ENCODE results near the gene NUP37.
"Not testable (repeated sequence)": the region's sequence is repeated elsewhere in the genome, so short reads cannot be mapped to it uniquely, and the experiment has no call there.

NUP37 gene

DNA sequence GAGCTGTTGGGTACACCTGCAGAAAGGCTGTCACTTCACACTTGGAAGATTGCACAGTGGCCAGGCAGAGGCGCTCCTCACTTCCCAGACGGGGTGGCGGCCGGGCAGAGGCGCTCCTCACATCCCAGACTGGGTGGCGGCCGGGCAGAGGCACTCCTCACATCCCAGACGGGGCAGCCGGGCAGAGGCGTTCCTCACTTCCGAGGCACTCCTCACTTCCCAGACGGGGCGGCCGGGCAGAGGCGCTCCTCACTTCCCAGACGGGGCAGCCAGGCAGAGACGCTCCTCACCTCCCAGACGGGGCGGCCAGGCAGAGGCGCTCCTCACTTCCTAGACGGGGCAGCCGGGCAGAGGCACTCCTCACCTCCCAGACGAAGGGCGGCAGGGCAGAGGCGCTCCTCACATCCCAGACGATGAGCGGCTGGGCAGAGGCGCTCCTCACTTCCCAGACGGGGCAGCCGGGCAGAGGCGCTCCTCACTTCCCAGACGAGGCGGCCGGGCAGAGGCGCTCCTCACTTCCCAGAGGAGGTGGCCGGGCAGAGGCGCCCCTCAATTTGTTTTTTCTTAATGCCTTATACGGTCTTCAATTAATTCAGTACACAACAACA lies 30.6 kb downstream of the NUP37 start:
- DNase-seq (ENCODE audit: low read depth in 2 of 2), result not testable (repeated sequence)

DNA sequence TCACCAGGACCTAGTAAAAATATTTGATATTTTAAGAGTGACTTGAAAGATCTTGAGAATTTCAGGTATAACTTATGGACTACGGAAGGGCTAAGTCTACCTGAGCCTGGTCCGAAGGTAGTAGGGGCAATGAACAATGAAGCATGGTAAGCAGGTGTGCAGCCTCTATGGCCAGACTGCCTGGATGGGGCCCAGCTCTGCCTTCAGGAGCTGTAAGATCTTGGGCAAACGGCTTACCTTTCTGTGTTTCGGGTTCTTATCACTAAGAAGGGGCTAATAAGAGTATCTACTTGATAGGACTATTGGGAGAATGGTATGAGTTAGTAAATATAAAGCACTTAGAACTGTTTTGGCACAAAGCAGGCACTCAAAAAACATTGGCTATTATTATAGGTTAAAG lies 39.1 kb downstream of the NUP37 start:
- no peak for DNase-seq (ENCODE audit: low read depth in 2 of 2)

DNA sequence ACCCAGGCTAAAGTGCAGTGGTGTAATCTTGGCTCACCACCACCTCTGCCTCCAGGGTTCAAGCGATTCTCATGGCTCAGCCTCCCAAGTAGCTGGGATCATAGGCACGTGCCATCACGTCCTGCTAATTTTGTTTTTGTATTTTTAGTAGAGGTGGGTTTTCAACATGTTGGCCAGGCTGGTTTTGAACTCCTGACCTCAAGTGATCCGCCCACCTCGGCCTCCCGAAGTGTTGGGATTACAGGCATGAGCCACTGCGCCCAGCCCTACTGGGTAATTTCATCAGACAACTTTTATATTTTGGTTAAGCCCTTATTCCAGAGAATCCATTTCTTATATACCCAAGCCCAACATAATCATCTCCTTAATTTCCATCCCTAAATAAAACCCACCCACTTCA lies 47.8 kb downstream of the NUP37 start:
- not testable (repeated sequence) for DNase-seq (ENCODE audit: low read depth in 2 of 2)

DNA sequence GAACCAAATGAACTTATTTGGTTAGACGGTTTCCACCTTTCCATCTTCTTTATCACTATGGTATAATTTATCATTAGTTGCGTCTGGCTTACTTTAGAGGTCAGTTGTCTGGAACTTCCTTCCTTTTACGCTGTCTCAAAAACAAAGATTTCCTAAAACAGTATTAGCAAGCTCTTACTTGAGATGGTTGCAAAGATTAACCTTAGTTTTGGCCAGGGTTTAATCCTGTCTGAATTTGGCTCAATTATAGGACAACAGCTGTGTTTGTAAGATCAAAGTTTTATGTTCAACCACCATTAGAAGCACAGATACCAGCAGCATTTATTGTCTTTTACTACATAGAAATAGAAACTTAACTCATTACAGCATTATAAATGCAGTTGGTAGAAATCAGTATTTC lies 50.2 kb downstream of the NUP37 start:
- no peak for DNase-seq (ENCODE audit: low read depth in 2 of 2)

- DNase-seq (ENCODE audit: low read depth in 2 of 2), result no peak
Measured at GRCh38 chr12:102067574-102068258, 52.2 kb downstream of the NUP37 start.

- no peak for DNase-seq (ENCODE audit: low read depth in 2 of 2)
Measured at GRCh38 chr12:102064476-102064875, 55.4 kb downstream of the NUP37 start.

GRCh38 chr12:102063069-102063468 lies 56.8 kb downstream of the NUP37 start:
- no peak for DNase-seq (ENCODE audit: low read depth in 2 of 2)

DNA sequence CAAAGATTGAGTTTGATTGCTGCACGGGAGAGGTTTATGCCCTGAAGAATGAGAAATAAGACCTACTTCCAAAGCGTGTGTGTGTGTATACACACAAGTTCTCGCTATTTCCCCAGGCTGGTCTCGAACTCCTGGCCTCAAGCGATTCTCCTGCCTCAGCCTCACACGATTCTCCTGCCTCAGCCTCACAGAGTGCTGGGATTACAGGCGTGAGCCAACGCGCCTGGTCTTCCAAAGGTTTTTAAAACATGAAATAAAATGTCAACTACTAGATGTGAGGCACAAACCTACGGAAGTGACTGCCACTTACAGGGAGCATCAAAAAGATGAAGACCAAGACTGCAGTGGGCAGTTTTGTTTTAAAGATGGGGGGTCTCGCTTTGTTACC lies 57.5 kb downstream of the NUP37 start:
- no peak for DNase-seq (ENCODE audit: low read depth in 2 of 2)

DNA sequence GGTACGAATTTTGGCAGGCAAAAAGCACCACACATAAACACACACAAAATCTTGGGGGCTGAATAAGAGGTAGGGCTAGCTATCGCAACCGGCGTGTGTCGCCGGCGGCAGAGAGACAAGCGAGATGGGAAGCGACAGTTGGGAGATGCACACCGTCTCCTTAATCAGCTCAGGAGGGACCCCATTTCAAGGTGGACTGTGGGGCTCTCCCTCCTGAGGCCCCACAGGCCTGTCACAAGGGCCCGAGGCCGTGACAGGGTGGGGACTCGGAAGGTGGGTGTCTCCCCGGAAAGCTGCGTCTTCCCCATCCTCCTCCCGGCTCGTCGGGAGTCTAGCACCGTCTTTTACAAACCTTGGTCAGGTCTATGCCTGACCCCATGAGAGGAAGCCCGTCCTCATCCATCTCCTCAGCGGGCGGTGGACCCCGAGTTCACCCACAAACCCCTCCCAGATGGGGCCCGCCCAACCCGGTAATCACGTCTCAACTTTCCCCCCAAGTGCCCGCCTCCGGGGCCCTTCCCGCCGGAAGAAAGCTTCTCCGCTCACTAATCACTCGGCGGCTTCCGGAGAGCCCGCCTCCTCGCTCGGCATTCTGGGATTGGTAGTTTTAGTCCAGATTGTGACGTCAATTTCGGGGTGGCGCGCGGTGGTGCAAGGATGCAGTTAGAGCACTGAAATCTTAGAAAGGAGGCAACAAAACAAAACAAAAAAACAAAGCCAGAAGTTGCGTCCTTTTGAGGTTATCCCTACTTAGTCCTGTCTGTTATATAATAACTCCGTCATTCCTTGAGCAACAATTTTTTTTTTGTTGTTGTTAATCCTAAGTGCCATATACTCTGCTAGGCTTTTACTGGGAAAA lies 58.1 kb downstream of the NUP37 start, which contains the start of gene WASHC3:
Gene WASHC3, minus strand, starts transcription at position 432 of the 859 bp plus-strand sequence. Its CDS starts 29 bp downstream, at position 403.
- DNase-seq (ENCODE audit: low read depth in 2 of 2), result peak; percentile 84 to 91

GRCh38 chr12:102061096-102061559 lies 58.8 kb downstream of the NUP37 start:
- DNase-seq (ENCODE audit: low read depth in 2 of 2), result no peak

GRCh38 chr12:102059343-102059742 lies 60.6 kb downstream of the NUP37 start:
- no peak for DNase-seq (ENCODE audit: low read depth in 2 of 2)

GRCh38 chr12:102054345-102054744 lies 65.6 kb downstream of the NUP37 start:
- DNase-seq (ENCODE audit: low read depth in 2 of 2), result no peak

GRCh38 chr12:102053062-102053349 lies 66.9 kb downstream of the NUP37 start:
- DNase-seq (ENCODE audit: low read depth in 2 of 2), result no peak

GRCh38 chr12:102052192-102053061 lies 67.5 kb downstream of the NUP37 start:
- no peak for DNase-seq (ENCODE audit: low read depth in 2 of 2)

- DNase-seq (ENCODE audit: low read depth in 2 of 2), result no peak
Measured at GRCh38 chr12:102051431-102051965, 68.4 kb downstream of the NUP37 start.

- DNase-seq (ENCODE audit: low read depth in 2 of 2), result no peak
Measured at GRCh38 chr12:102050660-102051430, 69.1 kb downstream of the NUP37 start.

DNA sequence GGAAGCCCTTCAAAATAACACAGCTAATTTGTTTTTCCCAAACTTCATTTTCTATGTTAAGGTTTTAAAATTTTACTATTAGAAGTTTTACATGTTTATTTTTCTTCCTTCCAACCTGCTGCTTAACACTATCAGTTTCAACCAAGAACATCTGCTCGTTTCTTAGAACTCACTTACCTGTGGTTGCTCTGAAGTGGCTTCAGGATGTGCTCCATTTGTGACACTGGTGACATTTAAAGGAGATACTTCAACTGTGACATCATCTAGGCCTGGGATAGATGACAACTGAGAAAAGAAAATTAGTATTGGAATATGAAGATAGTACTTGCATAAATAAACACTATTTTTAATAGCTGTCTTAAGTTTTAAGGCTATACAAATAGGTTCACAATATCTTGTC lies 76.0 kb downstream of the NUP37 start:
- DNase-seq (ENCODE audit: low read depth in 2 of 2), result no peak

DNA sequence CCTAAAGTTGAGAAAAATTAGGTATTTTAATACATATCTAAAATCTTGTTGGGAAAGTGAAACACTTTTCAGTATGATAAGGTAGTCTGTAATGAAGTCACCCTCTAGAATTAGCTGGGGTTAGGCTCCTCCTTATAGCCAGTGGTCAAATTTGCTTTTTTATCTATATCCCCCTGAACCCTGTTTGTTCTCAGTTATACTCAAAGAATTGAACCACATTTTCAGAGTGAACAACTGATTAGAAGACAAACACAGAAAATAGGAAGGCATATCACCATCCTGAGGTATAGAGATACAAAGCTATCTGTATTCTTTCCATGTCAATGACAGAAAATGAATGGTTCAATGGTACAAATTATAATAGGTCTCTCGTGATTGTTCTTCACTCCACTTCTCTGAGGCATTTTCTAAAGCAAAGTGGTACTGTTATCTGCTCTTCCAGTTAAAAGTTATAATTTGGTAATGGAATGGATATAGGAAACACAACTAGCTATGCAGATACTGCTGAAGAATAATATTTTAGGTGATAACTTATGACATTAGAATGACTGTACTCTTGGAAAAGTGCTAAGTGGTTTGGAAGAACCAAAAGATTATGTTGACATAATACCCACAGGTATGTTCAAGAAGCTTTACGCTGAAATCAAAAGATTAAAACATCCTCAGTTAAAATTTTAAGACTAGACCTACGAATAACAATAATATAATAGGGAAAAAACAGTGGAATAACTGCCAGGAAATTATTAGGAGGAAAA lies 85.7 kb downstream of the NUP37 start:
- DNase-seq (ENCODE audit: low read depth in 2 of 2), result no peak

- no peak for DNase-seq (ENCODE audit: low read depth in 2 of 2)
Measured at GRCh38 chr12:102031852-102032251, 88.1 kb downstream of the NUP37 start.

DNA sequence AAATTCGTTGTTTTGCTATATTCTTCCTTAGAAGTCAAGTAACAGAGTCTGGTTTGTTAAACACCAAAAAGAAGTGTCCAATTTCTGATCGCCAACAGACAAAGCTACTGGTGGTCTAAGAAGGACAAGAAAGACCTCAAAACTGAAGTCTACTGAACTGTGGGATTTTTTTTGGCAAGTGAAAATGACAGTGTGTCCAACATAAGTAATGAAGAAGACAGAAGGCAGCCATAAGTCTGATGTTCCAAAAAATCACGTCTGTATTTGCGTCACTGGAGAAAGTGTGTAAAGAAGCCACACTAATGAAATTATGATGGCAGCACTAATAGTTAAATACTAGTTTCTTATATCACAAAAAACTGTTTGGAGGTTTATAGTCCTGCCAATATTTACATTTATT lies 90.8 kb downstream of the NUP37 start:
- no peak for DNase-seq (ENCODE audit: low read depth in 2 of 2)

Data from stimulated activated CD8-positive, alpha-beta memory T cell treated with anti-CD3 and anti-CD28 coated beads, Interleukin-2, amount 100 ng/mL, for 1 hour (primary cell).